Left lung (tissue), 10 donors: ENCODE measurements around the gene TEX13D. TPM values are rescaled to one million over a fixed set of nuclear protein-coding genes. Genes with fewer than 3 reads are reported as not detected.
"Not testable (repeated sequence)": the region's sequence is repeated elsewhere in the genome, so short reads cannot be mapped to it uniquely, and the experiment has no call there.

Experiments used
- ATAC-seq: fragments of 200-7000 bp; cut with Tn5 transposase; one replicate; pipeline ENCODE4 v1.9.1; 2020; ENCODE audit warnings: moderate library complexity
- DNase-seq, 4 donors: peaks; one replicate each; pipeline ENCODE4 v3.0.0-alpha.2; 2013 to 2020
- H3K27ac ChIP-seq, 2 donors: fragments of 200-600 bp; sonication (generic) in 1 of 2; one replicate each; pipeline versions ENCODE4 v1.5.0 to v1.8.0; 2020 to 2021
- H3K27me3 ChIP-seq, 2 donors: fragments of 200-600 bp; sonication (generic) in 1 of 2; one replicate each; pipeline versions ENCODE4 v1.5.0 to v1.8.0; 2020 to 2021
- H3K36me3 ChIP-seq, 2 donors: fragments of 200-600 bp; sonication (generic) in 1 of 2; one replicate each; pipeline versions ENCODE4 v1.5.0 to v1.8.0; 2020 to 2021
- H3K4me1 ChIP-seq, 2 donors: fragments of 200-600 bp; one replicate each; pipeline ENCODE4 v1.8.0; 2021
- H3K4me3 ChIP-seq, 2 donors: fragments of 200-600 bp; sonication (generic) in 1 of 2; one replicate each; pipeline versions ENCODE4 v1.5.0 to v1.8.0; 2020 to 2021; ENCODE audit warnings: mild to moderate bottlenecking in 1 of 2
- H3K9me3 ChIP-seq, 2 donors: fragments of 200-600 bp; sonication (generic) in 1 of 2; one replicate each; pipeline versions ENCODE4 v1.5.0 to v1.8.0; 2020 to 2021
- CTCF ChIP-seq, 2 donors: fragments of 200-600 bp; sonication (generic) in 1 of 2; IDR thresholded peaks; one replicate each; pipeline versions ENCODE4 v1.5.0 to v1.8.0; 2021; ENCODE audit warnings: antibody characterized with exemption in 2 of 2
- intact Hi-C, 2 donors: fragments of 100-400 bp; cut with DNase I; formaldehyde crosslinking; loops; one replicate each; pipeline versions ENCODE4 v1.11.2 to v1.14.2; 2022
- polyA plus RNA-seq, 6 donors: library from polyadenylated mRNA; unstranded; fragments of 120-200 nt; gene quantifications; one replicate each; pipeline ENCODE4 v1.2.1, GENCODE V29; 2013; ENCODE audit not compliant: insufficient read length in 6 of 6
- total RNA-seq, 2 donors: library from RNA; stranded (reverse); fragmentation: NEBNext Ultra II Directional; extraction: Animal tissue kit (Norgen Biotek cat#: 25700); gene quantifications; one replicate each; pipeline ENCODE4 v1.2.1, GENCODE V29; 2021
- donor health status: DM: no; HTN: yes; CAD: no.
- donor health status: DM: no; HTN: no; CAD: no.

The TEX13D gene
- total and polyA plus RNA-seq, 8 donors = 0.10 TPM; not detected in 7

DNA sequence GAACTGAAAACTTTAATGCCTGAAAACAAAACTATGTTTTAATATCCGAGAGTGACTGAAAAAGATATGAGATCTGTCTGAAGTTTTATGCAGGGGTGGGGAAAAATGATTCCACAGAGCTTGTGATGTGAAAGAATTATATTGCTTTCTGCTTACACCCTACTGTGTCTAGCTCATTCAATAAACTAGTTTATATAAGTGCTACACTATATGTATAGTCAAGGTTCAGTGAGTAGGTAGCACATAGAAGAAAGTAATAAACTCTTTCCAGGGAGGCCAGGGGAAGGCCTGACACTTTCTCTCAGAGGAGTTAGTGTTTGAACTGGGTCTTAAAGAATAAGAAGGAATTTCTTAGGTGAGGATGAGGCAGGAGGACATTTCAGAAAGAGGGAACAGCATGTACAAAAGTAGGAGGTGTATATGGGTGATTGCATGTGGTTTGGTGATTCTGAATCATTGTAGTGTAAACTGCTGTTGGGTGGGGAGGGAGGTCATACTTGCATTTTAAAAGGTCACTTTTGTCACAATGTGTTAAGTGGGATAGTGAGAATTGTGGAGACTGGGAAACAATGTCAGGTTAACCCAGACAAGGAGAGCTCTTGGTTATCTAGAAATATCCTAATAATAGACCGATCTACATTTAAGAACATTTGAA is 25.1 kb upstream of the TEX13D start:
- no peaks in the 10 kb centered on the region for H3K36me3 ChIP-seq
- no peak overlapping the region for H3K4me3 ChIP-seq
- H3K4me1 ChIP-seq = no peaks in the 10 kb centered on the region
- intact Hi-C loops = no loop called here
- TF ChIP-seq CTCF (IDR thresholded peaks at IDR 0.05) = no peak
- no peak for ATAC-seq
- no peaks in the 10 kb centered on the region for H3K9me3 ChIP-seq
- DNase-seq = no peak
- H3K27me3 ChIP-seq = no peaks in the 10 kb centered on the region
- no peak overlapping the region for H3K27ac ChIP-seq

DNA sequence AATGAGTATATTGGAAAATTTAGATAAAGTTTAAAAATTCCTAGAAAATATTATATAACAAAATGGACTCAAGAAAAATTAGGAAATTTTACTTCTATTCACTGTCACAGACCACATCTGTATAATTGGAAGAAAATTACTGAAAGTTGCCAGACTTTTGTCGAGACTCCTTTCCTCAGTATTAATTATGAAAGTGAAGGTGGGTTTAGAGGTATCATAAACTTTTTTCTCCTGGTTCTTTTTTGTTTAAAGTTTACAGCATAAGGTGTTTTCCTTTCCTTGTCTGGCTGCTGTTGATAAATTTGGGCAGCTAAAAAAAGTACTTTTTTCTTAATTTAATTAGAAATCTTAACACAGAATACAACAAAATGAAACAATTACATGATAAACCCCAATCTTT is 6.7 kb upstream of the TEX13D start:
- no peak for TF ChIP-seq CTCF (IDR thresholded peaks at IDR 0.05)
- Histone ChIP-seq H3K4me1 (no peaks in the 10 kb centered on the region), H3K36me3 (no peaks in the 10 kb centered on the region), H3K27me3 (no peaks in the 10 kb centered on the region), H3K27ac (no peak overlapping the region), H3K4me3 (no peak overlapping the region), H3K9me3 (no peaks in the 10 kb centered on the region)
- intact Hi-C loops = no loop called here
- DNase-seq (no peak), ATAC-seq (no peak)

GRCh38 chrX:124328765-124329164 is 3.7 kb upstream of the TEX13D start:
- DNase-seq (no peak), ATAC-seq (no peak)
- intact Hi-C loops = no loop called here
- Histone ChIP-seq H3K9me3 (no peaks in the 10 kb centered on the region), H3K4me3 (no peak overlapping the region), H3K27ac (no peak overlapping the region), H3K36me3 (no peaks in the 10 kb centered on the region), H3K27me3 (no peaks in the 10 kb centered on the region), H3K4me1 (no peaks in the 10 kb centered on the region)
- TF ChIP-seq CTCF (IDR thresholded peaks at IDR 0.05) = no peak

DNA sequence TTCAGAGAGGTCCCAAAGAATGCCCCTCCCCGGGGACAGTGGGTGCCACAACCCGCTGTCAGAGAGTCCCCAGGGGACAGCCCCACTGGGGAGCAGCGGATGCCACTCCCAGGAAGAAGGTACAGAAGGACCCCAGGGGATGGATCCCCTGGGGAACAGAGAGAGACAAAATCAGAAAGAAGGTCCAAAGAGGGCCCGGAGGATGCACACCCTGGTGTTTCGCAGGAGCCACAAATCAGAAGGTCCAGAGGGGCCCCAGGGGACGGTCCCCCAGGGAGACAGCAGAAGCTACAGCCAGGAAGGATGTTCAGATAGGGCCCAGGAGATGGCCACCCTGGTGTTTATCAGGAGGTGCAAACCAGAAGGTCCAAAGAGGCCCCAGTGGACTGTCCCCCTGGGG is 1.4 kb downstream of the TEX13D start:
- Histone ChIP-seq H3K9me3 (no peaks in the 10 kb centered on the region), H3K36me3 (no peaks in the 10 kb centered on the region), H3K27me3 (no peaks in the 10 kb centered on the region), H3K27ac (no peak overlapping the region), H3K4me3 (no peak overlapping the region), H3K4me1 (no peaks in the 10 kb centered on the region)
- intact Hi-C loops = no loop called here
- no peak for DNase-seq
- no peak for TF ChIP-seq CTCF (IDR thresholded peaks at IDR 0.05)
- ATAC-seq = no peak

DNA sequence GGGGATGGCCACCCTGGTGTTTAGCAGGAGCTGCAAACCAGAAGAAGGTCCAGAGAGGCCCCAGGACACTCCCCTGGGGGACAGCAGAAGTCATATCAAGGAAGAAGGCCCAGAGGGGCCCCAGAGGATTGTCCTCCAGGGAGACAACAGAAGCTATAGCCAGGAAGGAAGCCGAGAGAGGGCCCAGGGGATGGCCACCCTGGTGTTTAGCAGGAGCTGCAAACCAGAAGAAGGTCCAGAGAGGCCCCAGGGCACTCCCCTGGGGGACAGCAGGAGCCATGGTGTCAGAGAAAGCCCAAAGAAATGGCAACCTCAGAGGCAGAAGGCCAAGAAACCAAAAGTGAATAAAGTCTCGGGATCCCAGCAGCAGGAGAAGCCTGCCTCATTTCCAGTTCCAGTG is 2.1 kb downstream of the TEX13D start:
- ATAC-seq, H3K27me3 ChIP-seq, H3K4me1 ChIP-seq, H3K27ac ChIP-seq, H3K9me3 ChIP-seq, intact Hi-C loops, DNase-seq, H3K36me3 ChIP-seq, H3K4me3 ChIP-seq: not testable (repeated sequence)

DNA sequence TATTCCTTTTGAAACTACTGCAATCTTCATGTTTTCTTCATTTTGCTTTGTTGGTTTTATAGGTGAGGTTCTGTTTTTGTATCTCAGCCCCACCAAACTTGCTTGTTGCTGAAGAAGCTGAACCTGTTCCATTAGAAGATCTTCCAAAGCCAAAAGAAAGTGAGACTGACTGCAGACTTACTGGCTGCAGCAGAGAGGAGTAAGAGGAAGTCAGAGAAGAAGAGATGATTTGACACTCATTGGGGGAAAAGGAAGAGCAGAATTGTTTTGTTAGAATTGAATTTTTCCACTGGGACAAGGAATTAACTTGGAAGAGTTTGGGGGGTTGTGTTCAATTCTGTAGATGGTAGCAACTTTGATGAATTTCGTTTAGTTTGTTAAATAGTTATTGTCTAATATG is 3.1 kb downstream of the TEX13D start:
- DNase-seq = no peak
- H3K27ac ChIP-seq = no peak overlapping the region
- no peaks in the 10 kb centered on the region for H3K4me1 ChIP-seq
- intact Hi-C loops = no loop called here
- H3K36me3 ChIP-seq = no peaks in the 10 kb centered on the region
- no peak overlapping the region for H3K4me3 ChIP-seq
- H3K9me3 ChIP-seq = no peaks in the 10 kb centered on the region
- no peak for TF ChIP-seq CTCF (IDR thresholded peaks at IDR 0.05)
- no peaks in the 10 kb centered on the region for H3K27me3 ChIP-seq
- no peak for ATAC-seq
